22Rv1 (cell line): ENCODE data around the gene EYS.

Experiments
- H3K27ac ChIP-seq: fragments of 450-650 bp; 2 replicates; pipeline ENCODE4 v1.5.1; 2017
- CTCF ChIP-seq: fragments of 450-650 bp; IDR thresholded peaks from 2 replicates; pipeline ENCODE4 v1.5.1; 2017; ENCODE audit warnings: mild to moderate bottlenecking
- ZFX ChIP-seq: fragments of 450-650 bp; IDR thresholded peaks from 2 replicates; pipeline ENCODE4 v1.6.1; 2017; ENCODE audit warnings: antibody characterized with exemption, borderline replicate concordance

EYS gene

GRCh38 chr6:63675138-63675537 lies 2031.9 kb downstream of the EYS start:
- no peak overlapping the region for H3K27ac ChIP-seq
- TF ChIP-seq CTCF (no peak), ZFX (no peak)

- TF ChIP-seq CTCF (no peak), ZFX (no peak)
- no peak overlapping the region for H3K27ac ChIP-seq
These were observed 2032.4 kb downstream of the EYS start for GRCh38 chr6:63674635-63675034.

- no peak for TF ChIP-seq ZFX
- TF ChIP-seq CTCF = no peak
These were observed 2033.3 kb downstream of the EYS start for GRCh38 chr6:63673692-63674091.

GRCh38 chr6:63672582-63673129 lies 2034.4 kb downstream of the EYS start:
- TF ChIP-seq ZFX (no peak), CTCF (no peak)
- no peak overlapping the region for H3K27ac ChIP-seq

More at GRCh38 chr6:63673692-63674091, 2033.3 kb downstream of the EYS start:
- H3K27ac ChIP-seq = no peak overlapping the region

GRCh38 chr6:63671098-63671754 lies 2035.8 kb downstream of the EYS start:
- H3K27ac ChIP-seq = no peak overlapping the region

More at GRCh38 chr6:63671098-63671754, 2035.8 kb downstream of the EYS start:
- TF ChIP-seq CTCF (no peak), ZFX (no peak)
